ENCODE measurements around the gene C16orf87.

GRCh38 chr16:46789499-46790414 lies 41.2 kb downstream of the C16orf87 start:
- TF ChIP-seq POLR2AphosphoS5 (IDR thresholded peaks at IDR 0.05) (no peak), CTCF (IDR thresholded peaks at IDR 0.05) (no peak), POLR2A (IDR thresholded peaks at IDR 0.05) (no peak)
